BLaER1 treated with 17β-estradiol and CSF1 and Interleukin-3, amounts not matched to agents 10 nM and 100 nM (cell line): Measurements from ENCODE around the gene ITPRID2.

ENCODE experiments used
- H3K27ac ChIP-seq, 11 experiments: shearing (Covaris generic); formaldehyde crosslinking; 2 replicates each; pipeline ENCODE4 v1.8.1; 2022
- H3K27me3 ChIP-seq, 11 experiments: shearing (Covaris generic); formaldehyde crosslinking; 2 replicates each; pipeline ENCODE4 v1.8.1; 2022
- H3K36me3 ChIP-seq, 11 experiments: shearing (Covaris generic); formaldehyde crosslinking; 2 replicates each; pipeline ENCODE4 v1.8.1; 2022
- H3K4me1 ChIP-seq, 10 experiments: shearing (Covaris generic); formaldehyde crosslinking; 2 replicates each; pipeline ENCODE4 v1.8.1; 2022
- H3K4me2 ChIP-seq, 11 experiments: shearing (Covaris generic); formaldehyde crosslinking; 2 replicates each; pipeline ENCODE4 v1.8.1; 2022
- H3K4me3 ChIP-seq, 10 experiments: shearing (Covaris generic); formaldehyde crosslinking; 2 replicates each; pipeline ENCODE4 v1.8.1; 2022
- H3K9ac ChIP-seq, 11 experiments: shearing (Covaris generic); formaldehyde crosslinking; 2 replicates each; pipeline ENCODE4 v1.8.1; 2022
- H3K9me3 ChIP-seq, 11 experiments: shearing (Covaris generic); formaldehyde crosslinking; replicated peaks in 1 of 11; 2 replicates each; pipeline ENCODE4 v1.8.1; 2022
- H4K20me1 ChIP-seq, 11 experiments: shearing (Covaris generic); formaldehyde crosslinking; 2 replicates each; pipeline ENCODE4 v1.8.1; 2022
- Cebpa-rat ChIP-seq, 11 experiments: shearing (Covaris generic); IDR thresholded peaks; 2 replicates each; pipeline ENCODE4 v1.8.1; 2022

The ITPRID2 gene

GRCh38 chr2:181916726-181917718 is 25.5 kb downstream of the ITPRID2 start:
- H3K27ac ChIP-seq, result no peak overlapping the region
- no peak overlapping the region for H3K9ac ChIP-seq
- no peak overlapping the region for H3K4me3 ChIP-seq
- H3K4me1 ChIP-seq, result no peaks in the 10 kb centered on the region
- peaks cover 0 to 35% (median 14%) of the 10 kb centered on the region in 11 experiments; a peak in 13 of 22 replicates for H4K20me1 ChIP-seq
- peaks cover 91 to 99% (median 96%) of the 10 kb centered on the region in 11 experiments for H3K36me3 ChIP-seq
- no peaks in the 10 kb centered on the region for H3K27me3 ChIP-seq
- no peak overlapping the region for H3K4me2 ChIP-seq
- H3K9me3 ChIP-seq, result no peaks in the 10 kb centered on the region
- no peak for TF ChIP-seq Cebpa-rat (IDR thresholded peaks at IDR 0.05)

- TF ChIP-seq Cebpa-rat (IDR thresholded peaks at IDR 0.05), result no peak
- Histone ChIP-seq H3K4me1 (no peaks in the 10 kb centered on the region), H3K27me3 (no peaks in the 10 kb centered on the region), H3K9me3 (no peaks in the 10 kb centered on the region), H4K20me1 (peaks cover 0 to 44% (median 14%) of the 10 kb centered on the region in 11 experiments; a peak in 11 of 22 replicates), H3K4me2 (no peak overlapping the region), H3K4me3 (no peak overlapping the region), H3K36me3 (peaks cover 92 to 99% (median 96%) of the 10 kb centered on the region in 11 experiments), H3K9ac (no peak overlapping the region), H3K27ac (no peak overlapping the region)
These were observed 26.7 kb downstream of the ITPRID2 start for GRCh38 chr2:181918188-181918587.

- peaks cover 0 to 67% (median 21%) of the 10 kb centered on the region in 11 experiments; a peak in 12 of 22 replicates for H4K20me1 ChIP-seq
- H3K4me2 ChIP-seq, result no peak overlapping the region
- TF ChIP-seq Cebpa-rat (IDR thresholded peaks at IDR 0.05), result no peak
- H3K4me3 ChIP-seq, result no peak overlapping the region
- H3K36me3 ChIP-seq, result peaks cover 90 to 99% (median 96%) of the 10 kb centered on the region in 11 experiments
- H3K9me3 ChIP-seq, result peaks cover 0 to 14% (median 11%) of the 10 kb centered on the region in 11 experiments; a peak in 11 of 22 replicates
- H3K27ac ChIP-seq, result no peak overlapping the region
- no peak overlapping the region for H3K9ac ChIP-seq
- H3K4me1 ChIP-seq, result no peaks in the 10 kb centered on the region
- H3K27me3 ChIP-seq, result no peaks in the 10 kb centered on the region
These were observed 31.6 kb downstream of the ITPRID2 start for GRCh38 chr2:181923121-181923520.

GRCh38 chr2:181924336-181924735 is 32.8 kb downstream of the ITPRID2 start:
- Histone ChIP-seq H3K36me3 (peaks cover 88 to 99% (median 94%) of the 10 kb centered on the region in 11 experiments), H3K27ac (no peak overlapping the region; a peak in 1 of 22 replicates), H3K4me1 (no peaks in the 10 kb centered on the region), H3K4me2 (no peak overlapping the region), H3K9ac (no peak overlapping the region), H4K20me1 (peaks cover 0 to 62% (median 17%) of the 10 kb centered on the region in 11 experiments; a peak in 11 of 22 replicates), H3K27me3 (no peaks in the 10 kb centered on the region), H3K9me3 (peaks cover 0 to 17% (median 12%) of the 10 kb centered on the region in 11 experiments; a peak in 11 of 22 replicates), H3K4me3 (no peak overlapping the region)
- TF ChIP-seq Cebpa-rat (IDR thresholded peaks at IDR 0.05), result no peak

- Histone ChIP-seq H3K4me2 (no peak overlapping the region), H3K9me3 (no peaks in the 10 kb centered on the region), H4K20me1 (no peaks in the 10 kb centered on the region; a peak in 1 of 22 replicates), H3K27ac (no peak overlapping the region), H3K9ac (no peak overlapping the region), H3K4me1 (peaks cover 0 to 13% (median 0%) of the 10 kb centered on the region in 10 experiments; a peak in 6 of 20 replicates), H3K4me3 (no peak overlapping the region), H3K36me3 (peaks cover 5 to 22% (median 14%) of the 10 kb centered on the region in 11 experiments; a peak in 21 of 22 replicates), H3K27me3 (no peaks in the 10 kb centered on the region)
- no peak for TF ChIP-seq Cebpa-rat (IDR thresholded peaks at IDR 0.05)
These were observed 43.2 kb downstream of the ITPRID2 start for GRCh38 chr2:181934694-181935093.

- H3K4me3 ChIP-seq, result no peak overlapping the region
- H3K9me3 ChIP-seq, result no peaks in the 10 kb centered on the region
- TF ChIP-seq Cebpa-rat (IDR thresholded peaks at IDR 0.05), result no peak
- H3K27ac ChIP-seq, result peak overlapping the region in 2 of 11 experiments; percentile 41 to 56; a peak in 3 of 22 replicates
- H3K4me2 ChIP-seq, result peak overlapping the region in 3 of 11 experiments; percentile 40 to 48 (median 46); a peak in 3 of 22 replicates
- H3K27me3 ChIP-seq, result no peaks in the 10 kb centered on the region
- H3K4me1 ChIP-seq, result peaks cover 0 to 13% (median 0%) of the 10 kb centered on the region in 10 experiments; a peak in 6 of 20 replicates
- 0 out of 22 replicates have a peak overlapping the region, but pooled peaks of 1 of the 11 experiments have one; percentile 25 for H3K9ac ChIP-seq
- no peaks in the 10 kb centered on the region for H4K20me1 ChIP-seq
- H3K36me3 ChIP-seq, result 0 out of 22 replicates have a peak, but pooled peaks cover 0 to under 1% (median 0%) of the 10 kb centered on the region in 11 experiments
These were observed 45.9 kb downstream of the ITPRID2 start for GRCh38 chr2:181937473-181937872.

GRCh38 chr2:181943411-181944124 is 52.0 kb downstream of the ITPRID2 start:
- TF ChIP-seq Cebpa-rat (IDR thresholded peaks at IDR 0.05), result no peak
- no peak overlapping the region for H3K27ac ChIP-seq
- H3K4me1 ChIP-seq, result peaks cover 0 to 6% (median 0%) of the 10 kb centered on the region in 10 experiments; a peak in 2 of 20 replicates
- H4K20me1 ChIP-seq, result no peaks in the 10 kb centered on the region
- no peaks in the 10 kb centered on the region for H3K36me3 ChIP-seq
- H3K9me3 ChIP-seq, result no peaks in the 10 kb centered on the region
- H3K27me3 ChIP-seq, result no peaks in the 10 kb centered on the region
- no peak overlapping the region for H3K4me2 ChIP-seq
- H3K9ac ChIP-seq, result no peak overlapping the region
- no peak overlapping the region for H3K4me3 ChIP-seq

- Histone ChIP-seq H3K4me3 (no peak overlapping the region), H3K9ac (no peak overlapping the region), H3K27me3 (no peaks in the 10 kb centered on the region), H3K36me3 (no peaks in the 10 kb centered on the region), H3K9me3 (no peaks in the 10 kb centered on the region), H3K27ac (no peak overlapping the region), H4K20me1 (no peaks in the 10 kb centered on the region), H3K4me1 (peaks cover 0 to 6% (median 0%) of the 10 kb centered on the region in 10 experiments; a peak in 2 of 20 replicates), H3K4me2 (no peak overlapping the region)
- TF ChIP-seq Cebpa-rat (IDR thresholded peaks at IDR 0.05), result no peak
These were observed 52.8 kb downstream of the ITPRID2 start for GRCh38 chr2:181944164-181944913.
